Measurements from ENCODE around the gene TMEM132C.

DNA sequence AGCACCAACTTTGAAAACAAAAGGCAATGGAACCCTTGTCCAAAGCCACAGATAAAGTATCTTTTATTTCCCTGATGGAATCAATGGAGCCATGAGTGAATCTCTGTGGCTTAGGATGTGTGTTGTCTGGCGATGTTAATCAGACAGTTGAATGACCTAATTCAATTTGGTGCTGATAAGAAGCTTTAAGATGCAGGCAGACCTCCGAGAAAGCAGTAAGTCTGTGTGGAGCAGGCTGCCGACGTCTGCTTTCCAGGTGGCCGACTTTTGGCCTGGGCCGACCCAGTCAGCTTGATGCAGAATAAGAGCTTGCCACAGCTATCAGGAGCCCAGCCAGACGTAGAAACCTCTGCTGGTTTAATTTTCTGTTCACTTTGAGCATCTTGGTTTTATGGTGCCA lies 21.1 kb upstream of the TMEM132C start:
- TF ChIP-seq ZNF773 (CRISPR knock-in tag; IDR thresholded peaks at IDR 0.05; ENCODE audit: borderline replicate concordance) (no peak), JUND (CRISPR knock-in tag; IDR thresholded peaks at IDR 0.05) (no peak), ZNF639 (CRISPR knock-in tag; conservative IDR thresholded peaks at IDR 0.05) (no peak), ZC3H4 (CRISPR knock-in tag; IDR thresholded peaks at IDR 0.05; ENCODE audit: borderline replicate concordance) (no peak), SRF (IDR thresholded peaks at IDR 0.05; ENCODE audit: low read depth, low read length) (no peak), PAX8 (CRISPR knock-in tag; IDR thresholded peaks at IDR 0.05; ENCODE audit: borderline replicate concordance) (no peak), CAMTA2 (CRISPR knock-in tag; IDR thresholded peaks at IDR 0.05; ENCODE audit: borderline replicate concordance) (no peak), EP300 (IDR thresholded peaks at IDR 0.05; ENCODE audit: low read depth in 2 of 2, low read length in 2 of 2) (no peak), EP300 (CRISPR knock-in tag; IDR thresholded peaks at IDR 0.05; ENCODE audit: borderline replicate concordance) (no peak)
- TF ChIP-seq, protein P1, sequence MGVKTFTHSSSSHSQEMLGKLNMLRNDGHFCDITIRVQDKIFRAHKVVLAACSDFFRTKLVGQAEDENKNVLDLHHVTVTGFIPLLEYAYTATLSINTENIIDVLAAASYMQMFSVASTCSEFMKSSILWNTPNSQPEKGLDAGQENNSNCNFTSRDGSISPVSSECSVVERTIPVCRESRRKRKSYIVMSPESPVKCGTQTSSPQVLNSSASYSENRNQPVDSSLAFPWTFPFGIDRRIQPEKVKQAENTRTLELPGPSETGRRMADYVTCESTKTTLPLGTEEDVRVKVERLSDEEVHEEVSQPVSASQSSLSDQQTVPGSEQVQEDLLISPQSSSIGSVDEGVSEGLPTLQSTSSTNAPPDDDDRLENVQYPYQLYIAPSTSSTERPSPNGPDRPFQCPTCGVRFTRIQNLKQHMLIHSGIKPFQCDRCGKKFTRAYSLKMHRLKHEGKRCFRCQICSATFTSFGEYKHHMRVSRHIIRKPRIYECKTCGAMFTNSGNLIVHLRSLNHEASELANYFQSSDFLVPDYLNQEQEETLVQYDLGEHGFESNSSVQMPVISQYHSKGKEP (CRISPR knock-in tag; IDR thresholded peaks at IDR 0.05) = no peak
- TF ChIP-seq, protein P2, sequence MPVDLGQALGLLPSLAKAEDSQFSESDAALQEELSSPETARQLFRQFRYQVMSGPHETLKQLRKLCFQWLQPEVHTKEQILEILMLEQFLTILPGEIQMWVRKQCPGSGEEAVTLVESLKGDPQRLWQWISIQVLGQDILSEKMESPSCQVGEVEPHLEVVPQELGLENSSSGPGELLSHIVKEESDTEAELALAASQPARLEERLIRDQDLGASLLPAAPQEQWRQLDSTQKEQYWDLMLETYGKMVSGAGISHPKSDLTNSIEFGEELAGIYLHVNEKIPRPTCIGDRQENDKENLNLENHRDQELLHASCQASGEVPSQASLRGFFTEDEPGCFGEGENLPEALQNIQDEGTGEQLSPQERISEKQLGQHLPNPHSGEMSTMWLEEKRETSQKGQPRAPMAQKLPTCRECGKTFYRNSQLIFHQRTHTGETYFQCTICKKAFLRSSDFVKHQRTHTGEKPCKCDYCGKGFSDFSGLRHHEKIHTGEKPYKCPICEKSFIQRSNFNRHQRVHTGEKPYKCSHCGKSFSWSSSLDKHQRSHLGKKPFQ (CRISPR knock-in tag; IDR thresholded peaks at IDR 0.05; ENCODE audit: insufficient replicate concordance) = no peak
